Neuronal stem cell (in vitro differentiated cells): ENCODE results near the gene AK9.

Experiments
- DNase-seq: peaks from one replicate; pipeline ENCODE4 v3.0.0-alpha.2; 2013; ENCODE audit warnings: low spot score
- H2AFZ ChIP-seq: one replicate; pipeline ENCODE4 v1.6.1; 2013; ENCODE audit warnings: mild to moderate bottlenecking, low read length, inconsistent platforms
- H2AK5ac ChIP-seq: 2 replicates; pipeline ENCODE4 v1.6.1; 2013; ENCODE audit warnings: low read depth, mild to moderate bottlenecking, inconsistent platforms, low read length, moderate library complexity, mixed read lengths
- H2BK120ac ChIP-seq: 2 replicates; pipeline ENCODE4 v1.6.1; 2013; ENCODE audit warnings: low read depth, mild to moderate bottlenecking, inconsistent platforms, low read length, moderate library complexity, mixed read lengths
- H2BK12ac ChIP-seq: one replicate; pipeline ENCODE4 v1.6.1; 2013; ENCODE audit warnings: low read length, inconsistent platforms
- H2BK15ac ChIP-seq: 2 replicates; pipeline ENCODE4 v1.6.1; 2013; ENCODE audit warnings: mild to moderate bottlenecking, low read length, inconsistent platforms, mixed read lengths
- H2BK5ac ChIP-seq: one replicate; pipeline ENCODE4 v1.6.1; 2013; ENCODE audit warnings: inconsistent platforms, mild to moderate bottlenecking, low read length, moderate library complexity
- H3K14ac ChIP-seq: one replicate; pipeline ENCODE4 v1.6.1; 2013; ENCODE audit warnings: low read length, inconsistent platforms
- H3K18ac ChIP-seq: 2 replicates; pipeline ENCODE4 v1.6.1; 2013; ENCODE audit warnings: low read length, inconsistent platforms
- H3K23ac ChIP-seq: 2 replicates; pipeline ENCODE4 v1.6.1; 2013; ENCODE audit warnings: low read depth, mild to moderate bottlenecking, mixed read lengths, low read length, inconsistent platforms; ENCODE audit not compliant: poor library complexity
- H3K27ac ChIP-seq: replicated peaks from 3 replicates; pipeline ENCODE4 v1.5.1; 2013; ENCODE audit warnings: low read length, inconsistent platforms
- H3K27me3 ChIP-seq, 3 experiments: 2 replicates each; pipeline ENCODE4 v1.6.1; 2013; ENCODE audit warnings: low read length in 3 of 3, mild to moderate bottlenecking in 2 of 3, inconsistent platforms in 1 of 3, low read depth in 1 of 3, mixed read lengths in 1 of 3, moderate library complexity in 1 of 3; ENCODE audit not compliant: control insufficient read depth in 3 of 3, insufficient read depth in 3 of 3
- H3K36me3 ChIP-seq, 2 donors: replicated peaks in 1 of 2; 2 replicates each; pipeline ENCODE4 v1.6.1; 2013; ENCODE audit warnings: low read length in 2 of 2; ENCODE audit not compliant: control insufficient read depth in 2 of 2, insufficient read depth in 2 of 2
- H3K4ac ChIP-seq: 2 replicates; pipeline ENCODE4 v1.6.1; 2013; ENCODE audit warnings: inconsistent platforms, mild to moderate bottlenecking, low read length, moderate library complexity
- H3K4me1 ChIP-seq, 2 donors: 1 replicate in 1 of 2; 2 replicates in 1 of 2; pipeline ENCODE4 v1.6.1; 2013; ENCODE audit warnings: low read length in 2 of 2, low read depth in 1 of 2; ENCODE audit not compliant: control insufficient read depth in 2 of 2, insufficient read depth in 1 of 2
- H3K4me2 ChIP-seq: one replicate; pipeline ENCODE4 v1.6.1; 2013; ENCODE audit warnings: mild to moderate bottlenecking, low read length, inconsistent platforms; ENCODE audit not compliant: insufficient read depth, poor library complexity, severe bottlenecking
- H3K4me3 ChIP-seq, 2 donors: 2 replicates each; pipeline ENCODE4 v1.5.1; 2013; ENCODE audit warnings: low read length in 2 of 2, mild to moderate bottlenecking in 2 of 2, inconsistent platforms in 1 of 2, moderate library complexity in 1 of 2
- H3K79me1 ChIP-seq: one replicate; pipeline ENCODE4 v1.6.1; 2013; ENCODE audit warnings: low read depth, mild to moderate bottlenecking, inconsistent platforms, low read length, moderate library complexity
- H3K9ac ChIP-seq: one replicate; pipeline ENCODE4 v1.6.1; 2013; ENCODE audit warnings: mild to moderate bottlenecking, low read depth, low read length, inconsistent platforms; ENCODE audit not compliant: poor library complexity
- H3K9me3 ChIP-seq, 2 donors: replicated peaks in 1 of 2; 2 replicates each; pipeline versions ENCODE3 to v1.6.1; 2013; ENCODE audit warnings: low read length in 2 of 2, mild to moderate bottlenecking in 2 of 2, inconsistent platforms in 1 of 2, low read depth in 1 of 2, mixed read lengths in 1 of 2, moderate library complexity in 1 of 2; ENCODE audit not compliant: control insufficient read depth in 2 of 2, insufficient read depth in 1 of 2
- H4K8ac ChIP-seq: one replicate; pipeline ENCODE4 v1.6.1; 2013; ENCODE audit warnings: low read depth, mild to moderate bottlenecking, inconsistent platforms, low read length, moderate library complexity
- H4K91ac ChIP-seq: one replicate; pipeline ENCODE4 v1.6.1; 2013; ENCODE audit warnings: low read length, low read depth, mild to moderate bottlenecking, inconsistent platforms; ENCODE audit not compliant: poor library complexity
- WGBS, 2 donors: extraction: QIAGEN DNeasy Blood & Tissue Kit; methylation state at CpG; one replicate each; pipeline ENCODE4 v1.1.7; 2013; ENCODE audit warnings: missing lambda C conversion rate in 2 of 2, mixed read lengths in 1 of 2; ENCODE audit not compliant: insufficient read length in 2 of 2, insufficient replicate concordance in 1 of 2; ENCODE audit errors: extremely low coverage in 2 of 2; 5-methylcytosine and 5-hydroxymethylcytosine counted together

Gene AK9

GRCh38 chr6:109449795-109450673 is 241.0 kb downstream of the AK9 start:
- Histone ChIP-seq H4K8ac (no peak overlapping the region), H3K27ac (no peak overlapping the region), H3K23ac (no peak overlapping the region), H2BK12ac (no peak overlapping the region), H3K18ac (no peak overlapping the region), H3K4me1 (peaks cover 5 to 11% of the 10 kb centered on the region in 2 donors), H2BK120ac (no peak overlapping the region), H3K9me3 (no peaks in the 10 kb centered on the region), H3K4me2 (no peak overlapping the region), H3K27me3 (no peaks in the 10 kb centered on the region), H2AK5ac (no peak overlapping the region), H3K4me3 (no peak overlapping the region), H4K91ac (no peak overlapping the region), H2BK5ac (no peak overlapping the region), H3K14ac (no peak overlapping the region), H3K36me3 (peaks cover 32 to 55% of the 10 kb centered on the region in 2 donors), H2AFZ (no peak overlapping the region), H3K79me1 (peaks cover 9% of the 10 kb centered on the region), H3K4ac (no peak overlapping the region), H3K9ac (no peak overlapping the region), H2BK15ac (no peak overlapping the region)
- no peak for DNase-seq
- WGBS, 2 donors: no CpG with 5 or more reads among the region's 16 CpGs

- H3K18ac ChIP-seq: no peak overlapping the region
- H3K4me1 ChIP-seq: peaks cover under 1 to 7% of the 10 kb centered on the region in 2 donors
- peak overlapping the region; percentile 38 for H3K9ac ChIP-seq
- H3K4me2 ChIP-seq: no peak overlapping the region
- H3K4ac ChIP-seq: no peak overlapping the region
- H2BK5ac ChIP-seq: no peak overlapping the region
- no peaks in the 10 kb centered on the region for H3K9me3 ChIP-seq
- no peak overlapping the region for H3K27ac ChIP-seq
- peaks cover 9% of the 10 kb centered on the region for H3K79me1 ChIP-seq
- H2AK5ac ChIP-seq: no peak overlapping the region
- no peak for DNase-seq
- no peaks in the 10 kb centered on the region for H3K27me3 ChIP-seq
- H4K91ac ChIP-seq: no peak overlapping the region
- H3K14ac ChIP-seq: no peak overlapping the region
- no peak overlapping the region for H3K23ac ChIP-seq
- no peak overlapping the region for H2BK15ac ChIP-seq
- peaks cover 39 to 62% of the 10 kb centered on the region in 2 donors for H3K36me3 ChIP-seq
- H2BK120ac ChIP-seq: no peak overlapping the region
- peak overlapping the region in 1 of 2 donors; percentile 35 for H3K4me3 ChIP-seq
- H4K8ac ChIP-seq: no peak overlapping the region
- H2BK12ac ChIP-seq: no peak overlapping the region
- no CpG with 5 or more reads among the region's 19 CpGs for WGBS, 2 donors
- H2AFZ ChIP-seq: no peak overlapping the region
Measured at GRCh38 chr6:109449064-109449794, 241.8 kb downstream of the AK9 start.

GRCh38 chr6:109448615-109449014 is 242.4 kb downstream of the AK9 start:
- Histone ChIP-seq H2BK120ac (no peak overlapping the region), H4K91ac (no peak overlapping the region), H3K27ac (no peak overlapping the region), H2BK15ac (no peak overlapping the region), H3K18ac (no peak overlapping the region), H3K4ac (no peak overlapping the region), H3K79me1 (peaks cover 4% of the 10 kb centered on the region), H3K36me3 (peaks cover 45 to 66% of the 10 kb centered on the region in 2 donors), H3K27me3 (no peaks in the 10 kb centered on the region), H2BK12ac (no peak overlapping the region), H2AFZ (no peak overlapping the region), H3K4me2 (no peak overlapping the region), H3K14ac (no peak overlapping the region), H3K4me1 (peaks cover 0 to 1% of the 10 kb centered on the region in 2 donors), H3K23ac (no peak overlapping the region), H3K4me3 (no peak overlapping the region), H2AK5ac (no peak overlapping the region), H4K8ac (no peak overlapping the region), H3K9me3 (no peaks in the 10 kb centered on the region), H2BK5ac (no peak overlapping the region), H3K9ac (no peak overlapping the region)
- DNase-seq: no peak
- no CpG with 5 or more reads among the region's 7 CpGs for WGBS, 2 donors
